Measurements from ENCODE around the gene SOX13. TPM values are rescaled to one million over a fixed set of nuclear protein-coding genes. Genes with fewer than 3 reads are reported as not detected.
A peak's percentile ranks its signal among the peaks of the same experiment; 100 is the strongest.

SOX13 gene
- total and polyA plus RNA-seq, 9 of the 15 experiments (the other 6 are each of a cell fraction or from before 2014, with no cell fraction given), result 0.03 to 0.35 (median 0.06) TPM; not detected in 5

- no peaks in the 10 kb centered on the region for H3K79me2 ChIP-seq (ENCODE audit: control insufficient read depth, insufficient read depth, low read length)
- WGBS (ENCODE audit: insufficient coverage, low coverage, missing lambda C conversion rate), result 1% methylated on average over 9 of the region's 9 CpGs
- intact Hi-C loops (cut with micrococcal nuclease), result loop anchor here (10.0 kb wide), 1 partner anchor 499 kb away; the partner anchor contains the start of gene ATP2B4
- DNase-seq (ENCODE audit: extremely low read depth in 1 of 4, low spot score in 3 of 4) (peak; percentile 37 to 53 (median 45)), FAIRE-seq (peak; percentile 44), ATAC-seq (peak; percentile 79)
- H3K9ac ChIP-seq (ENCODE audit: insufficient read depth in 1 of 2, low read depth in 2 of 2, low read length in 2 of 2), result no peak overlapping the region
- BruUV-seq (replicated peaks), result no TSS peak
- ChIA-PET CTCF (ENCODE audit: low intra/inter-chr PET ratio) (interaction anchor here (0.8 kb wide), 1 partner anchor 253 kb away, joined by 5 read pairs; no protein-coding TSS in a partner anchor), POLR2A (no interaction called here)
- H3K4me3 ChIP-seq, result no peak overlapping the region
- H3K4me1 ChIP-seq (replicated peaks in 1 of 2; ENCODE audit: control insufficient read depth in 2 of 2, insufficient read depth in 2 of 2, low read length in 2 of 2), result peaks cover 0 to 3% of the 10 kb centered on the region in 2 experiments; a peak in 1 of 5 replicates
- in situ Hi-C loops (cut with MboI), result no loop called here
- H3K9me3 ChIP-seq (replicated peaks; ENCODE audit: control insufficient read depth, insufficient read depth, low read depth, low read length), result no peaks in the 10 kb centered on the region
- no peaks in the 10 kb centered on the region for H3K9me1 ChIP-seq (ENCODE audit: control insufficient read depth, insufficient read depth, low read length)
- H3K27ac ChIP-seq (ENCODE audit: extremely low read depth, low read depth, low read length), result no peak overlapping the region
- peaks cover 41 to 75% of the 10 kb centered on the region in 2 experiments; a peak in 4 of 5 replicates for H3K27me3 ChIP-seq (ENCODE audit: control insufficient read depth in 2 of 2, insufficient read depth in 2 of 2, low read length in 2 of 2)
- H4K20me1 ChIP-seq (replicated peaks; ENCODE audit: control insufficient read depth, insufficient read depth, low read length), result peaks cover 4% of the 10 kb centered on the region
- no peak overlapping the region for H2AFZ ChIP-seq (ENCODE audit: low read depth, low read length)
- no peaks in the 10 kb centered on the region for H3K36me3 ChIP-seq (ENCODE audit: control insufficient read depth, insufficient read depth, low read length)
- H3K4me2 ChIP-seq (ENCODE audit: insufficient read depth, low read length), result no peak overlapping the region
- TF ChIP-seq ZNF217 (CRISPR knock-in tag; IDR thresholded peaks at IDR 0.05) (no peak), REST (IDR thresholded peaks at IDR 0.05; ENCODE audit: borderline replicate concordance) (peak; percentile 18; the same call in 1 of the 2 replicates), REST (CRISPR knock-in tag; IDR thresholded peaks at IDR 0.05; ENCODE audit: low read depth) (no peak), ATF2 (CRISPR knock-in tag; IDR thresholded peaks at IDR 0.05) (no peak), U2AF1 (optimal IDR thresholded peaks at IDR 0.05; ENCODE audit: low read depth, low read length) (no peak), RAD21 (CRISPR knock-in tag; conservative IDR thresholded peaks at IDR 0.05 in 1 of 2, IDR thresholded peaks at IDR 0.05 in 1 of 2) (peak; percentile 45 to 61), ZBTB33 (CRISPR knock-in tag; IDR thresholded peaks at IDR 0.05) (no peak)
- TF ChIP-seq, protein P1, sequence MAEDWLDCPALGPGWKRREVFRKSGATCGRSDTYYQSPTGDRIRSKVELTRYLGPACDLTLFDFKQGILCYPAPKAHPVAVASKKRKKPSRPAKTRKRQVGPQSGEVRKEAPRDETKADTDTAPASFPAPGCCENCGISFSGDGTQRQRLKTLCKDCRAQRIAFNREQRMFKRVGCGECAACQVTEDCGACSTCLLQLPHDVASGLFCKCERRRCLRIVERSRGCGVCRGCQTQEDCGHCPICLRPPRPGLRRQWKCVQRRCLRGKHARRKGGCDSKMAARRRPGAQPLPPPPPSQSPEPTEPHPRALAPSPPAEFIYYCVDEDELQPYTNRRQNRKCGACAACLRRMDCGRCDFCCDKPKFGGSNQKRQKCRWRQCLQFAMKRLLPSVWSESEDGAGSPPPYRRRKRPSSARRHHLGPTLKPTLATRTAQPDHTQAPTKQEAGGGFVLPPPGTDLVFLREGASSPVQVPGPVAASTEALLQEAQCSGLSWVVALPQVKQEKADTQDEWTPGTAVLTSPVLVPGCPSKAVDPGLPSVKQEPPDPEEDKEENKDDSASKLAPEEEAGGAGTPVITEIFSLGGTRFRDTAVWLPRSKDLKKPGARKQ (CRISPR knock-in tag; IDR thresholded peaks at IDR 0.05), result no peak
Measured at GRCh38 chr1:204123376-204123775, 50.5 kb downstream of the SOX13 start.
